Small intestine (tissue), 7 donors: ENCODE data around the gene CFAP65. TPM values are rescaled to one million over a fixed set of nuclear protein-coding genes. Genes with fewer than 3 reads are reported as not detected.

ENCODE experiments used
- DNase-seq, 2 donors: peaks; one replicate each; pipeline versions ENCODE4 v3.0.0 to v3.0.0-alpha.2; 2013
- FAIRE-seq: peaks from 2 replicates; lab custom pipeline; 2012; peaks lifted over from hg19 to GRCh38; lab: Jason Lieb, UNC
- H3K27ac ChIP-seq, 3 donors: one replicate each; pipeline ENCODE4 v1.5.1; 2013; ENCODE audit warnings: low read length in 2 of 3, mild to moderate bottlenecking in 2 of 3, control low read depth in 1 of 3, inconsistent platforms in 1 of 3, low read depth in 1 of 3, moderate library complexity in 1 of 3
- H3K27me3 ChIP-seq, 3 donors: one replicate each; pipeline ENCODE4 v1.6.1; 2013; ENCODE audit warnings: low read length in 3 of 3, inconsistent platforms in 1 of 3; ENCODE audit not compliant: control insufficient read depth in 3 of 3, insufficient read depth in 3 of 3
- H3K36me3 ChIP-seq, 3 donors: one replicate each; pipeline ENCODE4 v1.6.1; 2013; ENCODE audit warnings: low read length in 3 of 3, inconsistent platforms in 1 of 3, low read depth in 1 of 3, mild to moderate bottlenecking in 1 of 3, moderate library complexity in 1 of 3; ENCODE audit not compliant: control insufficient read depth in 3 of 3, insufficient read depth in 2 of 3
- H3K4me1 ChIP-seq, 3 donors: one replicate each; pipeline ENCODE4 v1.6.1; 2013; ENCODE audit warnings: low read length in 2 of 3, inconsistent platforms in 1 of 3, low read depth in 1 of 3, mild to moderate bottlenecking in 1 of 3, moderate library complexity in 1 of 3; ENCODE audit not compliant: control insufficient read depth in 3 of 3, insufficient read depth in 2 of 3
- H3K4me3 ChIP-seq, 3 donors: one replicate each; pipeline ENCODE4 v1.5.1; 2013; ENCODE audit warnings: low read length in 3 of 3, control low read depth in 1 of 3, inconsistent platforms in 1 of 3, low read depth in 1 of 3, mild to moderate bottlenecking in 1 of 3, moderate library complexity in 1 of 3
- H3K9me3 ChIP-seq, 2 donors: one replicate each; pipeline ENCODE4 v1.6.1; 2013; ENCODE audit warnings: low read depth in 1 of 2, low read length in 1 of 2; ENCODE audit not compliant: control insufficient read depth in 2 of 2, insufficient read depth in 1 of 2
- WGBS, 3 donors: extraction: QIAGEN DNeasy Blood & Tissue Kit; methylation state at CpG; one replicate each; pipeline ENCODE4 v1.1.7; 2013; 5-methylcytosine and 5-hydroxymethylcytosine counted together
- polyA plus RNA-seq, 4 donors: library from polyadenylated mRNA; stranded (reverse) in 3 of 4; unstranded in 1 of 4; fragments of 200-250 nt in 3 of 4; fragments of 120-200 nt in 1 of 4; gene quantifications; one replicate each; pipeline versions ENCODE4 v1.2.1 to v1.2.3, GENCODE V29; 2013
- donor health status: healthy with polysubstance abuse.
- donor health status: control.
- donor health status: control.
- donor health status: Bipolar disorder and iron deficiency.
- donor health status: healthy.

CFAP65 gene
- polyA plus RNA-seq, 4 donors = 0.06 to 4.3 (median 1.1) TPM; not detected in 1

DNA sequence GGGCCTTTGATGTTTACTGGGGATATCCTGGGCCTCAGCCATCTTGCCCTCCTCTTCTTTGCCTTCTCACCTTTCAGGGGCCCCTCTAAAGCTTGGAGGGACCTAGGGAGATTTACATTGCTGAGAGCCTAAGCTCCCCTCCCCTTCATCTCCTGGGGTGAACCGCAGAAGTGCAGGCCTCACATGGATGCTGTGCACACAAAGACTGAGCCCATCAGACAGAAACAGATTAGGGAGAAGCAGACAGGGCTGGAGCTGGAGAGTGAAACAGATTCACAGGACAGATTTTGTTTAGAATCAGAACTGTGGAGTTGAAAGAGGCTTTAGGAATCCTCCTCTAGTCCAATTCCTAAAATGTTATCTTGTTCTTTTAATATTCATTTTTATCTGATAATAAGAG, 85.3 kb downstream of the CFAP65 start:
- Histone ChIP-seq H3K4me1 (no peaks in the 10 kb centered on the region), H3K4me3 (no peak overlapping the region), H3K9me3 (no peaks in the 10 kb centered on the region), H3K36me3 (no peaks in the 10 kb centered on the region), H3K27ac (no peak overlapping the region), H3K27me3 (peaks cover 4 to 77% (median 23%) of the 10 kb centered on the region in 3 donors)
- DNase-seq (no peak), FAIRE-seq (no peak)
- WGBS, 3 donors = 54 to 72% (median 67%) methylated on average over 1 of the region's 1 CpG

DNA sequence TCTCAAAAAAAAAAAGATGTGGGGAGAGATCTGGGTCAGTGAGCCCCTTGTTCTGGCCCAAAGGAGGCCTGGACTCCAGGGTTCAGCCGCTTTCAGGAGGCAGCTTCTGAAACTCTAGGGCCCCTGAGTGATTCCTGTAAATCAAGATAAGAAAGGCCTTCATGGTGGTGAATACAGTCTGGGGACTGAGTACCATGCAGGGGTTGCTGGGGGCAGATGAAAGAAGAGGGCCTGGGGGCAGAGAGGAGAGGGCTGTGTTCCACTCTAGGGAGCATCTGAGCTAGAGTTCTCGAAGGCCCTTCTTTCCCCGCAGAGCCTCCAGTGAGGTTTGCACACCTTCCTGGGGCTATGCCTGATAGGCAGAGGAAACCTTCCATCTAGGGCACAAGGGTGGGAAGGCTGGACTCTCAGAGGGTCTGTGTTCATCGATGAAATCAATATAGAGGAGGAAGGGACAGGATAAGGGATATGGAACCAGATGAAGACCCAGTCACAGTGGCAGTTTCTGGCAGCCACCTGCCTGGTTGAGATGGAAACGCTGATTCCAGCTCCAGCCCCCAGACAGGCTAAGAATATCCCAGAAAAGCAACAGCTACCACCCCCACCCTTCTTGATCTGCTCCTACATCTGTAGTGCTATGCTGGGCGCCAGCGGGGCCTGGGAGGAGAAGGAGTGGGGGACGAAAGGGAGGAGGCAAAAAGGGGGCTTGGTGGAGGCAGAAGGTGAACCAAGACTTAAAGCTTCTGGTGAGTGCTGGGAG, 86.6 kb downstream of the CFAP65 start:
- Histone ChIP-seq H3K4me1 (no peaks in the 10 kb centered on the region), H3K27me3 (peaks cover 1 to 79% (median 17%) of the 10 kb centered on the region in 3 donors), H3K4me3 (no peak overlapping the region), H3K9me3 (no peaks in the 10 kb centered on the region), H3K36me3 (no peaks in the 10 kb centered on the region), H3K27ac (no peak overlapping the region)
- WGBS, 3 donors = 80 to 88% (median 81%) methylated on average over 8 of the region's 8 CpGs
- DNase-seq (no peak), FAIRE-seq (no peak)

DNA sequence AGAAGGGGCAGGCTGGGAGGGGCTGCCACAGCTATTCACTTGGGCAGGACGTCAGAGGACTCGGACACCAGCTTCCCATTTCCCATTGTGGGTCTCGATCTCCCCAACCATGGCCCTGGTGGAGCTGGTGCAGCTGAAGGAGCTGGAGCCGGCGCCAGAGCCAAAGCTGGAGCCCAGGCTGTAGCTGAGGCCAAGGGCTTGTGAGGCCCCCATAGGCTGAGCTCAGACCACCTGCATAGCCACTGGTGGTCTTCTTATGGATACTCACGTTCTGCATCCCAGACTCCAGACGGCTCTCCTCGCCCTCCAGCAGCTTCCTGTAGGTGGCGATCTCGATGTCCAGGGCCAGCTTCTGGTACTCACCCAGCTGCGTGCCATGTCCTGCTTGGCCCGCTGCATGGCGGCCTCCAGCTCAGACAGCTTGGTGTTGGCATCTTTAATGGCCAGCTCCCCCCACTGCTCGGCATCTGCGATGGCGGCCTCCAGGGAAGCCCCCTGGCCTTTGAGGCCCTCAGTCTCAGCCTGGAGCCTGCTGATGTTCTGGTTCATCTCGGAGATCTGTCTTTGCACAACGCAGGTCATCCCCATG, 87.9 kb downstream of the CFAP65 start:
- no peak overlapping the region for H3K4me3 ChIP-seq
- H3K27ac ChIP-seq = no peak overlapping the region
- H3K27me3 ChIP-seq = peaks cover 0 to 69% (median 6%) of the 10 kb centered on the region in 3 donors
- H3K4me1 ChIP-seq = no peaks in the 10 kb centered on the region
- WGBS, 3 donors = 64 to 72% (median 67%) methylated on average over 18 of the region's 18 CpGs
- DNase-seq (no peak), FAIRE-seq (no peak)
- no peaks in the 10 kb centered on the region for H3K9me3 ChIP-seq
- H3K36me3 ChIP-seq = no peaks in the 10 kb centered on the region

Other genes with a start within 250 kb of the CFAP65 start
- under 1 TPM in 1 of 4 donors, not detected in 3; 0.15 TPM for gene PRKAG3, start 209.7 kb downstream of the CFAP65 start, polyA plus RNA-seq
- 1 to 10 TPM in 1 of 4 donors, under 1 TPM in 1, not detected in 2; 0.06 to 1.8 TPM for gene WNT6, start 181.7 kb downstream of the CFAP65 start, polyA plus RNA-seq
- 1 to 10 TPM in 1 of 4 donors, under 1 TPM in 2, not detected in 1; 0.07 to 2.4 (median 0.37) TPM for gene WNT10A, start 160.7 kb downstream of the CFAP65 start, polyA plus RNA-seq
- 1 to 10 TPM in 2 of 4 donors, under 1 TPM in 1, not detected in 1; 0.22 to 1.5 (median 1.4) TPM for gene CDK5R2, start 81.8 kb downstream of the CFAP65 start, polyA plus RNA-seq
- gene FEV, start 56.3 kb downstream of the CFAP65 start, polyA plus RNA-seq = 10 to 100 TPM in 1 of 4 donors, 1 to 10 TPM in 3; 2.9 to 19.5 (median 4.4) TPM
- gene CRYBA2, start 48.1 kb downstream of the CFAP65 start, polyA plus RNA-seq = 10 to 100 TPM in 1 of 4 donors, 1 to 10 TPM in 3; 1.3 to 37.0 (median 4.6) TPM
- 10 to 100 TPM; 13.5 to 95.4 (median 29.1) TPM for gene IHH, start 19.4 kb upstream of the CFAP65 start, polyA plus RNA-seq
- gene NHEJ1, start 119.3 kb upstream of the CFAP65 start, polyA plus RNA-seq = 10 to 100 TPM; 19.3 to 47.1 (median 36.6) TPM
- gene SLC23A3, start 128.5 kb upstream of the CFAP65 start, polyA plus RNA-seq = 10 to 100 TPM in 3 of 4 donors, 1 to 10 TPM in 1; 4.3 to 26.6 (median 12.1) TPM
- gene CNPPD1, start 135.4 kb upstream of the CFAP65 start, polyA plus RNA-seq = 10 to 100 TPM; 54.6 to 86.7 (median 72.2) TPM
- 100 to 1,000 TPM in 1 of 4 donors, 10 to 100 TPM in 3; 36.2 to 101 (median 54.5) TPM for gene RETREG2, start 136.8 kb upstream of the CFAP65 start, polyA plus RNA-seq
- 100 to 1,000 TPM in 2 of 4 donors, 10 to 100 TPM in 2; 46.9 to 182 (median 101) TPM for gene ZFAND2B, start 165.3 kb upstream of the CFAP65 start, polyA plus RNA-seq
- gene ABCB6, start 177.4 kb upstream of the CFAP65 start, polyA plus RNA-seq = 10 to 100 TPM; 37.7 to 49.2 (median 43.0) TPM
- gene ATG9A, start 188.1 kb upstream of the CFAP65 start, polyA plus RNA-seq = 10 to 100 TPM in 3 of 4 donors, 1 to 10 TPM in 1; 8.1 to 44.1 (median 23.5) TPM
- gene ANKZF1, start 188.3 kb upstream of the CFAP65 start, polyA plus RNA-seq = 10 to 100 TPM; 20.2 to 62.7 (median 36.7) TPM
- gene GLB1L, start 203.9 kb upstream of the CFAP65 start, polyA plus RNA-seq = 10 to 100 TPM in 1 of 4 donors, 1 to 10 TPM in 3; 3.1 to 36.1 (median 4.3) TPM
- 10 to 100 TPM; 31.1 to 53.4 (median 42.6) TPM for gene STK16, start 204.0 kb upstream of the CFAP65 start, polyA plus RNA-seq
- gene TUBA4B, start 211.7 kb upstream of the CFAP65 start, polyA plus RNA-seq = under 1 TPM in 2 of 4 donors, not detected in 2; 0.06 to 0.67 TPM
- 10 to 100 TPM; 42.1 to 62.0 (median 49.8) TPM for gene TUBA4A, start 212.4 kb upstream of the CFAP65 start, polyA plus RNA-seq
- 10 to 100 TPM; 43.3 to 65.8 (median 57.7) TPM for gene DNAJB2, start 237.8 kb upstream of the CFAP65 start, polyA plus RNA-seq